HG03097 (cell line): ENCODE results near the gene PKHD1.

Source experiments
- ATAC-seq: cut with Tn5 transposase; IDR thresholded peaks from one replicate; pipeline ENCODE4 v1.9.1; 2021; ENCODE audit not compliant: unreplicated experiment, low FRiP score

The PKHD1 gene

GRCh38 chr6:51817832-51818231, 269.6 kb downstream of the PKHD1 start:
- no peak for ATAC-seq

- no peak for ATAC-seq
Measured at GRCh38 chr6:51814418-51814817, 273.0 kb downstream of the PKHD1 start.

GRCh38 chr6:51813904-51814303, 273.5 kb downstream of the PKHD1 start:
- ATAC-seq, result no peak

- ATAC-seq, result no peak
Measured at GRCh38 chr6:51812231-51812630, 275.2 kb downstream of the PKHD1 start.

GRCh38 chr6:51805517-51805916, 281.9 kb downstream of the PKHD1 start:
- no peak for ATAC-seq

GRCh38 chr6:51800603-51801002, 286.8 kb downstream of the PKHD1 start:
- no peak for ATAC-seq

- no peak for ATAC-seq
Measured at GRCh38 chr6:51793393-51793792, 294.0 kb downstream of the PKHD1 start.

GRCh38 chr6:51792273-51793030, 295.0 kb downstream of the PKHD1 start:
- ATAC-seq, result no peak

GRCh38 chr6:51790946-51791345, 296.5 kb downstream of the PKHD1 start:
- no peak for ATAC-seq

GRCh38 chr6:51788121-51788520, 299.3 kb downstream of the PKHD1 start:
- no peak for ATAC-seq

- ATAC-seq, result no peak
Measured at GRCh38 chr6:51778666-51779065, 308.7 kb downstream of the PKHD1 start.

- ATAC-seq, result no peak
Measured at GRCh38 chr6:51777618-51778017, 309.8 kb downstream of the PKHD1 start.

- no peak for ATAC-seq
Measured at GRCh38 chr6:51775942-51776860, 311.2 kb downstream of the PKHD1 start.

GRCh38 chr6:51768087-51768486, 319.3 kb downstream of the PKHD1 start:
- no peak for ATAC-seq

- no peak for ATAC-seq
Measured at GRCh38 chr6:51765230-51765629, 322.2 kb downstream of the PKHD1 start.

- no peak for ATAC-seq
Measured at GRCh38 chr6:51753635-51754034, 333.8 kb downstream of the PKHD1 start.

- ATAC-seq, result no peak
Measured at GRCh38 chr6:51743999-51744398, 343.4 kb downstream of the PKHD1 start.

GRCh38 chr6:51740658-51741057, 346.8 kb downstream of the PKHD1 start:
- ATAC-seq, result no peak

GRCh38 chr6:51738614-51739013, 348.8 kb downstream of the PKHD1 start:
- no peak for ATAC-seq

- no peak for ATAC-seq
Measured at GRCh38 chr6:51737580-51738360, 349.6 kb downstream of the PKHD1 start.

GRCh38 chr6:51725155-51725554, 362.3 kb downstream of the PKHD1 start:
- no peak for ATAC-seq
